Gastroesophageal sphincter (tissue), 3 donors: ENCODE data around the gene VSTM5.

Experiments used
- CTCF ChIP-seq, 4 experiments: fragments of 200-600 bp in 2 of 4; fragments of 450-650 bp in 2 of 4; sonication (generic) in 1 of 4; IDR thresholded peaks; one replicate each; pipeline ENCODE4 v1.5.1; 2017 to 2019; ENCODE audit warnings: antibody characterized with exemption in 4 of 4, mild to moderate bottlenecking in 2 of 4, moderate library complexity in 2 of 4
- EP300 ChIP-seq: sonication (generic); formaldehyde crosslinking; IDR thresholded peaks from one replicate; pipeline ENCODE4 v1.6.1; 2017; ENCODE audit warnings: antibody characterized with exemption, mild to moderate bottlenecking
- POLR2A ChIP-seq, 2 donors: fragments of 450-650 bp; IDR thresholded peaks; one replicate each; pipeline ENCODE4 v1.6.1; 2017; ENCODE audit warnings: antibody characterized with exemption in 2 of 2, mild to moderate bottlenecking in 2 of 2, moderate library complexity in 1 of 2
- POLR2AphosphoS5 ChIP-seq: sonication (generic); formaldehyde crosslinking; IDR thresholded peaks from one replicate; pipeline ENCODE4 v1.6.1; 2017; ENCODE audit warnings: antibody characterized with exemption

GRCh38 chr11:93783362-93783761 is 67.1 kb downstream of the VSTM5 start:
- TF ChIP-seq CTCF (IDR thresholded peaks at IDR 0.05) (no peak), POLR2A (IDR thresholded peaks at IDR 0.05) (no peak), EP300 (no peak), POLR2AphosphoS5 (no peak)
